A549 (cell line): ENCODE data around the gene FMO4. TPM values are rescaled to one million over a fixed set of nuclear protein-coding genes. Genes with fewer than 3 reads are reported as not detected.

Source experiments
- ATAC-seq, 2 experiments: fragments of 200-7000 bp in 1 of 2; fragments of >200 bp in 1 of 2; cut with Nextera tagmentation in 1 of 2; cut with Tn5 transposase in 1 of 2; 3 replicates each; pipeline versions ENCODE4 v1.8.0 to v1.9.1; 2018 to 2020; ENCODE audit warnings: mild to moderate bottlenecking in 1 of 2, moderate library complexity in 1 of 2
- CTCF ChIA-PET: fragments of 300-600 bp; sonication (Branson Sonifier 250); formaldehyde crosslinking; extraction: SDS; loops from one replicate; lab custom pipeline; 2021; ENCODE audit warnings: antibody characterized with exemption, inconsistent platforms; lab: Yijun Ruan, JAX
- POLR2A ChIA-PET: fragments of 350-600 bp; formaldehyde crosslinking; extraction: SDS; loops from one replicate; lab custom pipeline; 2021; ENCODE audit warnings: antibody characterized with exemption, inconsistent platforms; lab: Yijun Ruan, JAX
- DNase-seq, 2 experiments: peaks; one replicate each; pipeline versions ENCODE4 v3.0.0 to v3.0.0-alpha.2; 2011 to 2016; ENCODE audit warnings: low read depth in 1 of 2, low spot score in 1 of 2
- FAIRE-seq: peaks from 2 replicates; lab custom pipeline; 2011; peaks lifted over from hg19 to GRCh38; lab: Jason Lieb, UNC
- H3K27ac ChIP-seq, 2 experiments: fragments of >200 bp; sonication (Bioruptor Twin); formaldehyde crosslinking; 3 replicates each; pipeline ENCODE4 v1.5.1; 2016 to 2017
- H3K4me1 ChIP-seq: fragments of >200 bp; sonication (Bioruptor Twin); formaldehyde crosslinking; 3 replicates; pipeline ENCODE4 v1.6.1; 2016
- H3K4me2 ChIP-seq: fragments of >200 bp; sonication (Bioruptor Twin); formaldehyde crosslinking; 3 replicates; pipeline ENCODE4 v1.6.1; 2016
- H3K4me3 ChIP-seq: fragments of >200 bp; sonication (Bioruptor Twin); formaldehyde crosslinking; 3 replicates; pipeline ENCODE4 v1.5.1; 2016
- H3K9me3 ChIP-seq: fragments of >200 bp; sonication (Bioruptor Twin); formaldehyde crosslinking; 3 replicates; pipeline ENCODE4 v1.6.1; 2016
- BCL3 ChIP-seq: fragments of >200 bp; sonication (Bioruptor Twin); formaldehyde crosslinking; IDR thresholded peaks from 3 replicates; pipeline ENCODE4 v1.6.1; 2016
- BHLHE40 ChIP-seq: IDR thresholded peaks from 2 replicates; pipeline ENCODE4 v1.6.1; 2012; ENCODE audit warnings: low read depth, low read length, inconsistent platforms
- CBX2 ChIP-seq: fragments of 200-600 bp; sonication (generic); IDR thresholded peaks from 2 replicates; pipeline ENCODE4 v1.6.1; 2016; ENCODE audit warnings: low read depth, mild to moderate bottlenecking, borderline replicate concordance
- EHMT2 ChIP-seq: fragments of 200-600 bp; sonication (generic); IDR thresholded peaks from 2 replicates; pipeline ENCODE4 v1.6.1; 2016; ENCODE audit warnings: antibody characterized with exemption, low read depth, mild to moderate bottlenecking, moderate library complexity
- EP300 ChIP-seq, 2 experiments: fragments of >200 bp; sonication (Bioruptor Twin); formaldehyde crosslinking; IDR thresholded peaks; 2 replicates in 1 of 2; 3 replicates in 1 of 2; pipeline ENCODE4 v1.6.1; 2016 to 2017
- ESRRA ChIP-seq: fragments of 150-350 bp; IDR thresholded peaks from 2 replicates; pipeline ENCODE4 v1.6.1; 2014; ENCODE audit warnings: mild to moderate bottlenecking, low read length, borderline replicate concordance
- FOSB ChIP-seq: fragments of 250-450 bp; sonication (Bioruptor Pico); IDR thresholded peaks from 2 replicates; pipeline ENCODE4 v1.5.0; 2020; ENCODE audit warnings: mild to moderate bottlenecking, moderate library complexity
- FOXS1 ChIP-seq: fragments of 250-450 bp; sonication (Bioruptor Pico); IDR thresholded peaks from 2 replicates; pipeline ENCODE4 v1.5.0; 2020; ENCODE audit warnings: mild to moderate bottlenecking, moderate library complexity
- HOXB13 ChIP-seq: fragments of 250-450 bp; sonication (Bioruptor Pico); IDR thresholded peaks from 2 replicates; pipeline ENCODE4 v1.5.0; 2020; ENCODE audit warnings: low read depth, mild to moderate bottlenecking, moderate library complexity
- JUN ChIP-seq, 2 experiments: fragments of >200 bp; sonication (Bioruptor Twin); formaldehyde crosslinking; IDR thresholded peaks; 2 replicates in 1 of 2; 3 replicates in 1 of 2; pipeline ENCODE4 v1.6.1; 2016 to 2017
- KDM5A ChIP-seq: fragments of 200-600 bp; sonication (generic); IDR thresholded peaks from 2 replicates; pipeline ENCODE4 v1.6.1; 2016; ENCODE audit warnings: antibody characterized with exemption, mild to moderate bottlenecking
- MYC ChIP-seq: IDR thresholded peaks from 2 replicates; pipeline ENCODE4 v1.6.1; 2012; ENCODE audit warnings: mild to moderate bottlenecking, inconsistent platforms, low read length, improper control_type of control experiment, borderline replicate concordance
- PHF8 ChIP-seq: fragments of 200-600 bp; sonication (generic); IDR thresholded peaks from 2 replicates; pipeline ENCODE4 v1.6.1; 2016; ENCODE audit warnings: low read depth, mild to moderate bottlenecking, antibody characterized with exemption, moderate library complexity, borderline replicate concordance
- POLR2A ChIP-seq: IDR thresholded peaks from 2 replicates; pipeline ENCODE4 v1.6.1; 2012; ENCODE audit warnings: mild to moderate bottlenecking, low read length
- RNF2 ChIP-seq: fragments of 200-600 bp; sonication (generic); IDR thresholded peaks from 2 replicates; pipeline ENCODE4 v1.6.1; 2016; ENCODE audit warnings: low read depth, mild to moderate bottlenecking, antibody characterized with exemption, moderate library complexity, borderline replicate concordance
- SMC3 ChIP-seq: fragments of >200 bp; sonication (Bioruptor Twin); formaldehyde crosslinking; IDR thresholded peaks from 3 replicates; pipeline ENCODE4 v1.6.1; 2018; ENCODE audit warnings: inconsistent platforms
- ZC3H11A ChIP-seq: fragments of 450-650 bp; IDR thresholded peaks from 2 replicates; pipeline ENCODE4 v1.6.1; 2014; ENCODE audit warnings: antibody characterized with exemption, mild to moderate bottlenecking
- ZFP36 ChIP-seq: fragments of 450-650 bp; IDR thresholded peaks from 2 replicates; pipeline ENCODE4 v1.6.1; 2014; ENCODE audit warnings: borderline replicate concordance; ENCODE audit not compliant: partially characterized antibody
- WGBS: methylation state at CpG from one replicate; pipeline ENCODE4 v1.1.6; 2017; ENCODE audit errors: missing lambda C conversion rate; 5-methylcytosine and 5-hydroxymethylcytosine counted together
- polyA plus RNA-seq, 4 experiments: library from polyadenylated mRNA; depleted of rRNA in 3 of 4; stranded (reverse); fragments of >200 nt; fragmentation: RNase III in 1 of 4; extraction: RNeasy Plus Mini Kit Qiagen cat#74134 plus additional on column Dnase treatment in 1 of 4; gene quantifications; 2 replicates in 3 of 4; 3 replicates in 1 of 4; pipeline ENCODE4 v1.2.3, GENCODE V29; 2011 to 2017
- TF ChIP-seq, protein P1 (sequence below): fragments of >200 bp; sonication (Bioruptor Twin); formaldehyde crosslinking; IDR thresholded peaks from 3 replicates; pipeline ENCODE4 v1.5.1; 2016
- TF ChIP-seq, protein P2 (sequence below): IDR thresholded peaks from 2 replicates; pipeline ENCODE4 v1.6.1; 2012
- TF ChIP-seq, protein P3 (sequence below): fragments of 200-600 bp; sonication (generic); IDR thresholded peaks from 2 replicates; pipeline ENCODE4 v1.6.1; 2016; ENCODE audit warnings: antibody characterized with exemption, mild to moderate bottlenecking, moderate library complexity

The FMO4 gene
- polyA plus RNA-seq, 2 of the 4 experiments (the other 2 are of a cell fraction): 0.32 to 1.9 TPM

DNA sequence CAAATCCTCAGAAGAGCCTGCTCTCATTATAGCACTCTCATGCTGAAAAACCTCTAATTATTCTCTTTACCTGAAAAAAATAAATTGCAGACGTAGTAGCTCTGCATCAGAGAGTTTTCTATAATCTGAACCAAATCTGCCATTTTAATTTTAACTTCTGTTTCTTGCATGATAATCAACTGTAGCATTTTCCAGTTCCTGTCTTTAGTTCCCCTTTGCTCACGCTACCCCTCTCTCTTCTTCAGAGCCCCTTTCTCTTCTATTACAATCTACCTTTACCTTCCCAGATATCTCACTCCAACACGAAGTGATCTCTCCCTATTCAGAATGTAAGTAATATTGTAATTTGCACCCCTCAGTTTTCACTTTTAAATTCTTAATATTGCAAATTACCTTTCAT lies 34.3 kb upstream of the FMO4 start:
- POLR2A ChIA-PET: no interaction called here
- Histone ChIP-seq H3K4me1 (no peaks in the 10 kb centered on the region), H3K4me2 (no peak overlapping the region), H3K9me3 (no peaks in the 10 kb centered on the region), H3K27ac (no peak overlapping the region), H3K4me3 (no peak overlapping the region)
- WGBS: 31% methylated on average over 3 of the region's 3 CpGs
- CTCF ChIA-PET: no interaction called here
- DNase-seq (no peak), FAIRE-seq (no peak), ATAC-seq (no peak)
- TF ChIP-seq, protein P1, sequence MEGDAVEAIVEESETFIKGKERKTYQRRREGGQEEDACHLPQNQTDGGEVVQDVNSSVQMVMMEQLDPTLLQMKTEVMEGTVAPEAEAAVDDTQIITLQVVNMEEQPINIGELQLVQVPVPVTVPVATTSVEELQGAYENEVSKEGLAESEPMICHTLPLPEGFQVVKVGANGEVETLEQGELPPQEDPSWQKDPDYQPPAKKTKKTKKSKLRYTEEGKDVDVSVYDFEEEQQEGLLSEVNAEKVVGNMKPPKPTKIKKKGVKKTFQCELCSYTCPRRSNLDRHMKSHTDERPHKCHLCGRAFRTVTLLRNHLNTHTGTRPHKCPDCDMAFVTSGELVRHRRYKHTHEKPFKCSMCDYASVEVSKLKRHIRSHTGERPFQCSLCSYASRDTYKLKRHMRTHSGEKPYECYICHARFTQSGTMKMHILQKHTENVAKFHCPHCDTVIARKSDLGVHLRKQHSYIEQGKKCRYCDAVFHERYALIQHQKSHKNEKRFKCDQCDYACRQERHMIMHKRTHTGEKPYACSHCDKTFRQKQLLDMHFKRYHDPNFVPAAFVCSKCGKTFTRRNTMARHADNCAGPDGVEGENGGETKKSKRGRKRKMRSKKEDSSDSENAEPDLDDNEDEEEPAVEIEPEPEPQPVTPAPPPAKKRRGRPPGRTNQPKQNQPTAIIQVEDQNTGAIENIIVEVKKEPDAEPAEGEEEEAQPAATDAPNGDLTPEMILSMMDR: no peak
- TF ChIP-seq, protein P2, sequence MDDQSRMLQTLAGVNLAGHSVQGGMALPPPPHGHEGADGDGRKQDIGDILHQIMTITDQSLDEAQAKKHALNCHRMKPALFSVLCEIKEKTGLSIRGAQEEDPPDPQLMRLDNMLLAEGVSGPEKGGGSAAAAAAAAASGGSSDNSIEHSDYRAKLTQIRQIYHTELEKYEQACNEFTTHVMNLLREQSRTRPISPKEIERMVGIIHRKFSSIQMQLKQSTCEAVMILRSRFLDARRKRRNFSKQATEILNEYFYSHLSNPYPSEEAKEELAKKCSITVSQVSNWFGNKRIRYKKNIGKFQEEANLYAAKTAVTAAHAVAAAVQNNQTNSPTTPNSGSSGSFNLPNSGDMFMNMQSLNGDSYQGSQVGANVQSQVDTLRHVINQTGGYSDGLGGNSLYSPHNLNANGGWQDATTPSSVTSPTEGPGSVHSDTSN: no peak
- TF ChIP-seq ESRRA: no peak
- TF ChIP-seq BHLHE40: no peak
- no peak for TF ChIP-seq ZC3H11A
- TF ChIP-seq KDM5A: no peak
- no peak for TF ChIP-seq EP300 (IDR thresholded peaks at IDR 0.05)
- TF ChIP-seq MYC: no peak
- TF ChIP-seq, protein P3, sequence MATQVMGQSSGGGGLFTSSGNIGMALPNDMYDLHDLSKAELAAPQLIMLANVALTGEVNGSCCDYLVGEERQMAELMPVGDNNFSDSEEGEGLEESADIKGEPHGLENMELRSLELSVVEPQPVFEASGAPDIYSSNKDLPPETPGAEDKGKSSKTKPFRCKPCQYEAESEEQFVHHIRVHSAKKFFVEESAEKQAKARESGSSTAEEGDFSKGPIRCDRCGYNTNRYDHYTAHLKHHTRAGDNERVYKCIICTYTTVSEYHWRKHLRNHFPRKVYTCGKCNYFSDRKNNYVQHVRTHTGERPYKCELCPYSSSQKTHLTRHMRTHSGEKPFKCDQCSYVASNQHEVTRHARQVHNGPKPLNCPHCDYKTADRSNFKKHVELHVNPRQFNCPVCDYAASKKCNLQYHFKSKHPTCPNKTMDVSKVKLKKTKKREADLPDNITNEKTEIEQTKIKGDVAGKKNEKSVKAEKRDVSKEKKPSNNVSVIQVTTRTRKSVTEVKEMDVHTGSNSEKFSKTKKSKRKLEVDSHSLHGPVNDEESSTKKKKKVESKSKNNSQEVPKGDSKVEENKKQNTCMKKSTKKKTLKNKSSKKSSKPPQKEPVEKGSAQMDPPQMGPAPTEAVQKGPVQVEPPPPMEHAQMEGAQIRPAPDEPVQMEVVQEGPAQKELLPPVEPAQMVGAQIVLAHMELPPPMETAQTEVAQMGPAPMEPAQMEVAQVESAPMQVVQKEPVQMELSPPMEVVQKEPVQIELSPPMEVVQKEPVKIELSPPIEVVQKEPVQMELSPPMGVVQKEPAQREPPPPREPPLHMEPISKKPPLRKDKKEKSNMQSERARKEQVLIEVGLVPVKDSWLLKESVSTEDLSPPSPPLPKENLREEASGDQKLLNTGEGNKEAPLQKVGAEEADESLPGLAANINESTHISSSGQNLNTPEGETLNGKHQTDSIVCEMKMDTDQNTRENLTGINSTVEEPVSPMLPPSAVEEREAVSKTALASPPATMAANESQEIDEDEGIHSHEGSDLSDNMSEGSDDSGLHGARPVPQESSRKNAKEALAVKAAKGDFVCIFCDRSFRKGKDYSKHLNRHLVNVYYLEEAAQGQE: no peak
- TF ChIP-seq EHMT2: no peak
- no peak for TF ChIP-seq JUN (IDR thresholded peaks at IDR 0.05)
- TF ChIP-seq RNF2: no peak
- TF ChIP-seq CBX2: no peak
- no peak for TF ChIP-seq POLR2A
- TF ChIP-seq FOSB (CRISPR knock-in tag): no peak
- TF ChIP-seq HOXB13 (CRISPR knock-in tag): no peak
- TF ChIP-seq SMC3: no peak
- no peak for TF ChIP-seq BCL3
- no peak for TF ChIP-seq PHF8
- TF ChIP-seq FOXS1 (CRISPR knock-in tag): no peak

DNA sequence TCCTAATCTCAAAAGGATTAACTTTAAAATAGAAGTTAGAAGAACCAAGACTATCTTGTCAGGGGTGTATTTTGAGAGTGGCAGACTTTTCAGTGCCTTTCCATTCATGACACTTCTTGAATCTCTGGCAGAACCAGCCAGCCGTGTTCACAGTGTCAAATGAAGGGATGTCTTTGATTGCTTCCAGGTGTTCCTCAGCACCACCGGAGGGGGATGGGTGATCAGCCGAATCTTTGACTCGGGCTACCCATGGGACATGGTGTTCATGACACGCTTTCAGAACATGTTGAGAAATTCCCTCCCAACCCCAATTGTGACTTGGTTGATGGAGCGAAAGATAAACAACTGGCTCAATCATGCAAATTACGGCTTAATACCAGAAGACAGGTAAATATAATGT lies 33.4 kb upstream of the FMO4 start:
- no peak overlapping the region for H3K27ac ChIP-seq
- WGBS: 23% methylated on average over 7 of the region's 7 CpGs
- H3K9me3 ChIP-seq: no peaks in the 10 kb centered on the region
- TF ChIP-seq ZFP36: no peak
- no peak overlapping the region for H3K4me3 ChIP-seq
- no peak overlapping the region for H3K4me2 ChIP-seq
- ATAC-seq (no peak), FAIRE-seq (no peak), DNase-seq (no peak)
- POLR2A ChIA-PET: no interaction called here
- no peaks in the 10 kb centered on the region for H3K4me1 ChIP-seq
- CTCF ChIA-PET: no interaction called here
